ENCODE results near the gene CEP112. TPM values are rescaled to one million over a fixed set of nuclear protein-coding genes. Genes with fewer than 3 reads are reported as not detected.

CEP112 gene
- total RNA-seq, 1 experiment from 2014 or later, result 5.4 TPM

DNA sequence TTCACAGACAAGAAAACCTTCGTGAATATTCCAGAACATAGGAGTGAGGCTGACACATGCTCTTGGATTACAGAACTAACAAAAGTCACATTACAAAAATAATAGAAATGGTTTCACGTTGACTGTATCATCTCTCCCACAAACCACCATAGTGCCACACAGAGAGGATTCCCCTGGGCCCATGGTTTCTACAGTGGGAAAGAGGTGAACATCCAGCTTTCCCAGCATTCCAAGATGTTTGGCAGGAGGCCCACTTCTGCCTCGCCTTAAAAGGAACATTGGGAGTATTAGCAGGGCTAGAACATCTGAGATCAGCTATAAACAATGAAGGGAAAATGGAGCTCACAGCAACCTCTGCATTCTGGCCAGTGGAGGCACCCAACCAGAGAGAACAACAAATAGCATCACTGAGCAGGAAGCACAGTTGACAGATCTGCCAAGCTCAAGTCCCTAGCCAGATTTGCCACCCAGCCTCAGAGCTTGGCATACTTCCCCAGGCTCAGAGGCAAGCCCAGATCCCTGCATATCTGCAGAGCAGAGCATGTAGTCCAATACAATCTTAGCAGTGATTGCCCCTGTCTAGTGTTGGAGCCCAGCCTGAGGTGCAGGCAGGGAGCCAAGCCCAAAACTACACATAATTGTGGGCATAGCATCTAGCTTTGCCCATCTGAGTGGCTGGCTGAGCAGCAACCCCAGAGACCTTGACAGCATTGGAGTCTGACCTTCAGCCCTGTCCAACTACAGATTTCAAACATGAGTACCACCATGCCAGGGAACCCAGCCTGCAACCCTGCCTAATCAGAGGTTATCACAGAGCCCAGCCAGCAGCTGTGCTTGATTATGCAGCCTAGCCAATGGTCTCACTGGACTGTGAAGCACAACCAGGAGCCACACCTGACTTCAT, 260.4 kb downstream of the CEP112 start:
- H3K4me3 Mint-ChIP-seq (ENCODE audit: low read depth, unreplicated experiment), result no peak overlapping the region
- intact Hi-C loops (cut with micrococcal nuclease; ENCODE audit: unreplicated experiment), result no loop called here
- H3K9me3 Mint-ChIP-seq (ENCODE audit: low read depth, unreplicated experiment), result no peaks in the 10 kb centered on the region
- H3K4me1 Mint-ChIP-seq (ENCODE audit: low read depth, unreplicated experiment), result no peaks in the 10 kb centered on the region
- CTCF ChIA-PET, result no interaction called here
- H3K27ac Mint-ChIP-seq (ENCODE audit: unreplicated experiment), result no peak overlapping the region
- no peak for DNase-seq
- no peaks in the 10 kb centered on the region for H3K36me3 Mint-ChIP-seq (ENCODE audit: insufficient read depth, unreplicated experiment)
- TF ChIP-seq, protein P1, sequence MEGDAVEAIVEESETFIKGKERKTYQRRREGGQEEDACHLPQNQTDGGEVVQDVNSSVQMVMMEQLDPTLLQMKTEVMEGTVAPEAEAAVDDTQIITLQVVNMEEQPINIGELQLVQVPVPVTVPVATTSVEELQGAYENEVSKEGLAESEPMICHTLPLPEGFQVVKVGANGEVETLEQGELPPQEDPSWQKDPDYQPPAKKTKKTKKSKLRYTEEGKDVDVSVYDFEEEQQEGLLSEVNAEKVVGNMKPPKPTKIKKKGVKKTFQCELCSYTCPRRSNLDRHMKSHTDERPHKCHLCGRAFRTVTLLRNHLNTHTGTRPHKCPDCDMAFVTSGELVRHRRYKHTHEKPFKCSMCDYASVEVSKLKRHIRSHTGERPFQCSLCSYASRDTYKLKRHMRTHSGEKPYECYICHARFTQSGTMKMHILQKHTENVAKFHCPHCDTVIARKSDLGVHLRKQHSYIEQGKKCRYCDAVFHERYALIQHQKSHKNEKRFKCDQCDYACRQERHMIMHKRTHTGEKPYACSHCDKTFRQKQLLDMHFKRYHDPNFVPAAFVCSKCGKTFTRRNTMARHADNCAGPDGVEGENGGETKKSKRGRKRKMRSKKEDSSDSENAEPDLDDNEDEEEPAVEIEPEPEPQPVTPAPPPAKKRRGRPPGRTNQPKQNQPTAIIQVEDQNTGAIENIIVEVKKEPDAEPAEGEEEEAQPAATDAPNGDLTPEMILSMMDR (IDR thresholded peaks at IDR 0.05; ENCODE audit: unreplicated experiment), result no peak
- no peaks in the 10 kb centered on the region for H3K27me3 Mint-ChIP-seq (ENCODE audit: unreplicated experiment)
- no TSS peak for BruUV-seq (replicated peaks)

GRCh38 chr17:65930140-65930730, 261.7 kb downstream of the CEP112 start:
- TF ChIP-seq, protein P1 (IDR thresholded peaks at IDR 0.05; ENCODE audit: unreplicated experiment), result no peak
- H3K9me3 Mint-ChIP-seq (ENCODE audit: low read depth, unreplicated experiment), result no peaks in the 10 kb centered on the region
- H3K4me1 Mint-ChIP-seq (ENCODE audit: low read depth, unreplicated experiment), result no peaks in the 10 kb centered on the region
- no peak overlapping the region for H3K4me3 Mint-ChIP-seq (ENCODE audit: low read depth, unreplicated experiment)
- DNase-seq, result no peak
- no peak overlapping the region for H3K27ac Mint-ChIP-seq (ENCODE audit: unreplicated experiment)
- intact Hi-C loops (cut with micrococcal nuclease; ENCODE audit: unreplicated experiment), result no loop called here
- H3K36me3 Mint-ChIP-seq (ENCODE audit: insufficient read depth, unreplicated experiment), result no peaks in the 10 kb centered on the region
- no TSS peak for BruUV-seq (replicated peaks)
- CTCF ChIA-PET, result no interaction called here
- no peaks in the 10 kb centered on the region for H3K27me3 Mint-ChIP-seq (ENCODE audit: unreplicated experiment)

- no TSS peak for BruUV-seq (replicated peaks)
- Mint-ChIP-seq H3K9me3 (ENCODE audit: low read depth, unreplicated experiment) (no peaks in the 10 kb centered on the region), H3K27me3 (ENCODE audit: unreplicated experiment) (no peaks in the 10 kb centered on the region), H3K36me3 (ENCODE audit: insufficient read depth, unreplicated experiment) (no peaks in the 10 kb centered on the region), H3K4me3 (ENCODE audit: low read depth, unreplicated experiment) (no peak overlapping the region), H3K27ac (ENCODE audit: unreplicated experiment) (no peak overlapping the region), H3K4me1 (ENCODE audit: low read depth, unreplicated experiment) (no peaks in the 10 kb centered on the region)
- DNase-seq, result no peak
- intact Hi-C loops (cut with micrococcal nuclease; ENCODE audit: unreplicated experiment), result no loop called here
- TF ChIP-seq, protein P1 (IDR thresholded peaks at IDR 0.05; ENCODE audit: unreplicated experiment), result no peak
- CTCF ChIA-PET, result no interaction called here
Observed at GRCh38 chr17:65926599-65926998, 265.3 kb downstream of the CEP112 start.

DNA sequence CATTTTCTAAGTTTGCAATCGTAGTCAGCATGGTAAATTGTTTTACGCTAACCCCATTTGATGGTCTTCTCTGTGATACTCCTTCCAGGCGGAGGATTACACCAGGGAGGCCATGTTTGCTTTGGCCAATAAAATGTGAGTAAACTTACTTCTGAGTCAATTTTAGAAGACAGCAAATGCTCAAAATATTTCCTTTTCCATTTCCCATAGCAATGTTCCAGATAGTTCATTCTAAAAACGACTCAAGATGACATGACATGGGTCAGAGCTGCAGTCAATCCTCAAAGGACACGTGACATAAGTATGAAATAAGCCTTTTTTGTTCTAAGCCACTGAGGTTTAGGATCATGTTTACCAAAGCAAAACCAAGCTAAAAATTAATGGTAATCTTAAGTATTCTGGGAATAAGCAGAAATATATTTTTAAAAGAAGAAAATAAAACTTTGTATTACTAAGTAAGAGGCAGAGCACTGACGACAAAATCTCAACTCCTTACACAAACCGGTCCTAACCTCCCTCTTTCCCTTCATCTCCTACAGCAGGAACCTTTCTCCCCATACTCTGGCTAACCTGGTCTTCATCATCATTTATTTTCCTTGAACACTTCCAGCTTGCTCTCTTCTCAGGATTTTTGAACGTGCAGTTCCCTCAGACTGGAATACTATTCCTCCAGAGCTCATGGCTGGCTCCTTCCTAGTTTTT, 266.2 kb downstream of the CEP112 start:
- no peak overlapping the region for H3K27ac Mint-ChIP-seq (ENCODE audit: unreplicated experiment)
- H3K9me3 Mint-ChIP-seq (ENCODE audit: low read depth, unreplicated experiment), result no peaks in the 10 kb centered on the region
- H3K27me3 Mint-ChIP-seq (ENCODE audit: unreplicated experiment), result no peaks in the 10 kb centered on the region
- H3K4me1 Mint-ChIP-seq (ENCODE audit: low read depth, unreplicated experiment), result no peaks in the 10 kb centered on the region
- intact Hi-C loops (cut with micrococcal nuclease; ENCODE audit: unreplicated experiment), result no loop called here
- TF ChIP-seq, protein P1 (IDR thresholded peaks at IDR 0.05; ENCODE audit: unreplicated experiment), result no peak
- BruUV-seq (replicated peaks), result no TSS peak
- DNase-seq, result no peak
- CTCF ChIA-PET, result no interaction called here
- H3K36me3 Mint-ChIP-seq (ENCODE audit: insufficient read depth, unreplicated experiment), result no peaks in the 10 kb centered on the region
- no peak overlapping the region for H3K4me3 Mint-ChIP-seq (ENCODE audit: low read depth, unreplicated experiment)

Measured in Calu3 (cell line).